Epithelial cell of proximal tubule (primary cell): ENCODE measurements around the gene CSNK1E. TPM values are rescaled to one million over a fixed set of nuclear protein-coding genes. Genes with fewer than 3 reads are reported as not detected.
A peak's percentile ranks its signal among the peaks of the same experiment; 100 is the strongest.

ENCODE experiments used
- DNase-seq: peaks from one replicate; pipeline ENCODE4 v3.0.0-alpha.2; 2011; ENCODE audit warnings: low read depth
- H3K4me3 ChIP-seq: 2 replicates; pipeline ENCODE4 v1.5.1; 2011; ENCODE audit warnings: low read depth, mild to moderate bottlenecking, low read length
- total RNA-seq: library from RNA; depleted of rRNA; stranded (reverse); fragments of >200 nt; gene quantifications from 2 replicates; pipeline ENCODE4 v1.2.3, GENCODE V29; 2015
- TF ChIP-seq, protein P1 (sequence below): conservative IDR thresholded peaks from 2 replicates; pipeline ENCODE4 v1.5.1; 2012; ENCODE audit warnings: low read depth, mild to moderate bottlenecking, low read length

Gene CSNK1E
- total RNA-seq, 1 donor from 2014 or later = 157 TPM

DNA sequence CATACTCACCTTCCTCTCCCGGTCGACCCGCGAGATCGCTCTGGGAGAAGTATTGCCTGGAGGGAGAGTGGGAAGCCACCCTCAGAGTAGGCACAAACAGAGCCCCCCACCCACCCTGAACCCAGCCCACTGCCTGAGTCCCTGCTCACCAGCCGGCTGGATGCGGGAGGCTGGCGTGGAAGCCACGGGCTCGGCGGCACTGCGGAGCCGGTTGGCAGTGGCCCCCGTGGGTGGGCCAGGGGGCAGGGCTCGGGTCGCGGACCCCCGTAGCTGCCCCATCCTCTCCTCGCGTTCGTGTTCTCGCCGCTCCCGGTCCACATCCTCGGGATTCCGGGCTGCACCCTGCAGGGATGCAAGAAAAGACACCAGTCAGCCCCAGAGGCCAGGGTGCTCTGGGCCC, 23.0 kb downstream of the CSNK1E start:
- H3K4me3 ChIP-seq = no peak overlapping the region
- TF ChIP-seq, protein P1, sequence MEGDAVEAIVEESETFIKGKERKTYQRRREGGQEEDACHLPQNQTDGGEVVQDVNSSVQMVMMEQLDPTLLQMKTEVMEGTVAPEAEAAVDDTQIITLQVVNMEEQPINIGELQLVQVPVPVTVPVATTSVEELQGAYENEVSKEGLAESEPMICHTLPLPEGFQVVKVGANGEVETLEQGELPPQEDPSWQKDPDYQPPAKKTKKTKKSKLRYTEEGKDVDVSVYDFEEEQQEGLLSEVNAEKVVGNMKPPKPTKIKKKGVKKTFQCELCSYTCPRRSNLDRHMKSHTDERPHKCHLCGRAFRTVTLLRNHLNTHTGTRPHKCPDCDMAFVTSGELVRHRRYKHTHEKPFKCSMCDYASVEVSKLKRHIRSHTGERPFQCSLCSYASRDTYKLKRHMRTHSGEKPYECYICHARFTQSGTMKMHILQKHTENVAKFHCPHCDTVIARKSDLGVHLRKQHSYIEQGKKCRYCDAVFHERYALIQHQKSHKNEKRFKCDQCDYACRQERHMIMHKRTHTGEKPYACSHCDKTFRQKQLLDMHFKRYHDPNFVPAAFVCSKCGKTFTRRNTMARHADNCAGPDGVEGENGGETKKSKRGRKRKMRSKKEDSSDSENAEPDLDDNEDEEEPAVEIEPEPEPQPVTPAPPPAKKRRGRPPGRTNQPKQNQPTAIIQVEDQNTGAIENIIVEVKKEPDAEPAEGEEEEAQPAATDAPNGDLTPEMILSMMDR = no peak
- DNase-seq = no peak

DNA sequence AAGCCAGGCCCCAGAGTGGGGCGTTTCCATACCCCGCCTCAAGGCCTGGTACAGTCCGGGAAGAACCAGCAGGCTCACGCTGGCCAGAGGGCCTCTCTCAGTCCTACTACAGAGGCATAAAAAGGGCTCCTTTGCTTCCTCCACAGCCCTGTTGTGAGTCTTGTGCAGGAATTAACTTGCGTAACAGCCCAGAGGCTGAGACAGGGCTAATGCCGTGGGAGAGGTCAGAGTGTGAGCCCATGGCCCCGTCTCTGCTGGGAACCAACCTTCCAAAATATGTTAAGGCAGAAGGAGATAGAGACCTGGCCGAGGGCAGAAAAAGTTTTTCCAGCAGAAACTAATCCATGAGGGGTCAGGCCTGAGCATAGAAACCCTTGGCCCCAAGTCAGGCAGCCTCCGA, 24.5 kb downstream of the CSNK1E start:
- TF ChIP-seq, protein P1 = no peak
- no peak for DNase-seq
- no peak overlapping the region for H3K4me3 ChIP-seq

DNA sequence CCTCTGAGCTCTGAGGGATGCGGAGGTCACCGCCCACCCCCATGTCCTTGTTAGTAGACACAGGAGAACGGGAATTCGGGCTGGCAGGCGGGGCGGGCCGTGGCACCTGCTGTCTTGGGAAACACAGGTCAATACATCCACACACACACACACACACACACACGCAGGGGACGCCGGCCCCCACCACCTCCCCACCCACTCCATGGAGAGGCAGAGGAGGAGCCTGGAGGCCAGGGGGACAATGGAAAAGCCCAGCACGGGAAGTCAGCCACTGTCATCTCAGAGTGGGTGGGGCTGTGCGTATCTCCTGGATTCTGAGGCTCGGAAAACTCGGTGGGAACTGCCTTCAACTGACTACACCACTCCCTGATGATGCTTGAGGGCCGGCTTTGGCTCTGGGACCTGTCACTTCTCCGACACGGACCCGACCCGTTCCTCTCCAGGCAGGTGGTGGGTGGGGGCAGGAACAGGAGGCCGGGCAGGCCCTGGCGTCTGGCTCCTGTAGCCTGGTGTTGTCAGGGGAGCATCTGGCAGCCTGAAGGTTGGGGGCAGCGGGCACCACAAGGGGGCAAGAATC, 25.9 kb downstream of the CSNK1E start:
- TF ChIP-seq, protein P1 = no peak
- DNase-seq = no peak
- H3K4me3 ChIP-seq = no peak overlapping the region

DNA sequence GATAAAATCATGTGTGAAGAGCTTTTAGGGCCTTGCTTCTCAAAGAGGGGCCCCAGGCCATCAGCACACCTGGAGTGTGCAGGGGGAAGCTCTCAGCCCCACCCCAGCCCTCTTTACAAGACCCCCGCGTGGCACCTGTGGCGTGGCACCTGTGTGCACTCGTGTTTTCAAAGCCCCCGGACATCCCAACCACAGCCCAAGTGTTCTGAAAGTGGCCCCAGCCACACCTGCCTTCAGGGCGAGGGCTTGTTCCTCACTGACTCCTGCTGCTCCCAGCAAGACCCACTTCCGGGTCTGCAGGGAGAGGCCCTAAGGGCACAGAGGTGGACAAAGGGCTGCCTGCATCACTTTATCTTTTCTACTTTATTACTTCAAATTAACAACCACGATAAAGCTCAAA, 26.9 kb downstream of the CSNK1E start:
- DNase-seq = no peak
- no peak overlapping the region for H3K4me3 ChIP-seq
- TF ChIP-seq, protein P1 = no peak

DNA sequence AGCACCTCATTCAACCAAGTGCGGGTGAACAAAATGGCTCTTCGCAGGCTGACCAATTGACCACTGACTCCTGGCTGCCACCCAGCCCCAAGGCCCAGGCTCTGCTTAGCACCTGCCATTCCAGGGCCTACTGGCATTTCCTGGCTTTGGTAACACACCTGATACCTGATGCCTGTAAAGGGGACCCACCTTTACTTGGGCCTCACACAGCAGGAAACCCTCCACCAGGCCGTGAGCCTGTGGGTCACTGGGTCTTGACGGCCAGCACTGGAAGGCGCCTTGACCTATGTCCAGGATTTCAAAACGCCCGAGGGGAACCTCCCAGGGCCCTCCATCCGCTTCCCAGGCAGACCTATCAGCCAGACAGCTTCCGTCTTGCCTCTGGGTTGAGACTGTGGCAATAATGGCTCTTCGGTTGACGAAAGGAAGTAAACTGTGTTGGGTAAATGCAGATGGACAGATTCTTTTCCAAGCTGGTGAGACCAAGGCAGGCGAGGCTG, 27.6 kb downstream of the CSNK1E start:
- TF ChIP-seq, protein P1 = no peak
- H3K4me3 ChIP-seq = no peak overlapping the region
- no peak for DNase-seq

DNA sequence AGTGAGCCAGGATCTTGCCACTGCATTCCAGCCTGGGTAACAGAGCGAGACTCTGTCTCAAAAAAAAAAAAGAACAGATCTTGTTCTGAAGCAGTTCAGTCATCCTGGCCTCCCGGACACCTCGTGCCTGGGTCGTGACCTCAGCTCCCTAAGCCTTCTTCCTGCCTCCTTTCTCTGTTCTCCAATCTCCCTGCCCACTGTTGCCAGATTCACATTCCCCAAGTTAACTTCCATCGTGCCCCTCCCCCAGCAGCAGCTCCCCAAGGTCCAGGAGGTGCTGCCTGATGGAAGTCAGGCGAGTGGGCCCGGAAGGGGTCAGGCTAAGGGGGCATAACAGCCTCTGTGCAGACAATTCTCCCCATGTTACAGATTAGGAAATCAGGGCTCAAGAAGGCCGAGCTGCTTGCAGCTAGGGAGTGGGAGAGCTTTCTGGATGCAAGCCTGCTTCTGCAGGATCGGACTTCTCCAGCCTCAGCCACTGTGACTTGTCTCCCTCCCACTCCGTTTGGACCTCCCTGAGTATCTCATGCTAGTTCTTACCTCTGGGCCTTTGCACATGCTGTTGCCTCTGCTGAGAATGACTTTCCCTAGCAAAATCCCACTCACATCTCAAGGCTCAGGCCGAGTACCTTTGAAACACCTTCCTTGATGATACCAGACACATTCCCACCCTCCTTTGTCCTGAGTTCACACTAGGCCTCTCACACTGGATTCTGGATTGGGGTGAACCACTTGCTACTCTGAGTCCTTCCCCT, 30.1 kb downstream of the CSNK1E start:
- no peak overlapping the region for H3K4me3 ChIP-seq
- peak; percentile 26 for DNase-seq
- TF ChIP-seq, protein P1 = no peak
